ENCODE results near the gene DES.

DES gene

GRCh38 chr2:219475697-219476651 is 57.8 kb downstream of the DES start:
- DNase-seq: peak; percentile 12

Measured in DMS79 treated with DMSO at 0.1 percent for 48 hours (cell line).